HK-2 (cell line): ENCODE measurements around the gene COMMD7.
"Not testable (repeated sequence)": the region's sequence is repeated elsewhere in the genome, so short reads cannot be mapped to it uniquely, and the experiment has no call there.

Experiments
- DNase-seq: peaks from one replicate; pipeline ENCODE4 v3.0.0-alpha.2; 2018; ENCODE audit not compliant: unreplicated experiment

The COMMD7 gene

DNA sequence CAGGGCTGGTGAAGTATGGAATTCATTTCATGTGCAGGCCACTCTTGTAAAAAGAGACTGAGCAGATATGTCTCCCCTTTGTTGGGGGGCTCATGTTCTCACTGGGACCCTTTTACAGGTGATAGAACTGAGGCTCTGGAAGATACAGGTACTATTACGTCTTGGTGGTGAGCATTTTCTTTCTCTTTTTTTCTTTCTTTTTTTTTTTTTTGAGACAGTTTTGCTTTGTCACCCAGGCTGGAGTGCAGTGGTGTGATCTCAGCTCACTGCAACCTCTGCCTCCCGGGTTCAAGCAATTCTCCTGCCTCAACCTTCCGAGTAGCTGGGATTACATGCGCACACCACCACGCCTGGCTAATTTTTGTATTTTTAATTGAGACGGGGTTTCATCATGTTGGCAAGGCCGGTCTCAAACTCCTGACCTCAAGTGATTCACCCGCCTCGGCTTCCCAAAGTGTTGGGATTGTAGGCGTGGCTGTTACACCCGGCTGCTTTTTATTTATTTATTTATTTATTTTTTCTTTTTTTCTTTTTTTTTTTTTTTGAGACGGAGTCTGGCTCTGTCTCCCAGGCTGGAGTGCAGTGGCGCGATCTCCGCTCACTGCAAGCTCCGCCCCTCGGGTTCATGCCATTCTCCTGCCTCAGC lies 22.1 kb upstream of the COMMD7 start:
- peak; percentile 82 for DNase-seq

DNA sequence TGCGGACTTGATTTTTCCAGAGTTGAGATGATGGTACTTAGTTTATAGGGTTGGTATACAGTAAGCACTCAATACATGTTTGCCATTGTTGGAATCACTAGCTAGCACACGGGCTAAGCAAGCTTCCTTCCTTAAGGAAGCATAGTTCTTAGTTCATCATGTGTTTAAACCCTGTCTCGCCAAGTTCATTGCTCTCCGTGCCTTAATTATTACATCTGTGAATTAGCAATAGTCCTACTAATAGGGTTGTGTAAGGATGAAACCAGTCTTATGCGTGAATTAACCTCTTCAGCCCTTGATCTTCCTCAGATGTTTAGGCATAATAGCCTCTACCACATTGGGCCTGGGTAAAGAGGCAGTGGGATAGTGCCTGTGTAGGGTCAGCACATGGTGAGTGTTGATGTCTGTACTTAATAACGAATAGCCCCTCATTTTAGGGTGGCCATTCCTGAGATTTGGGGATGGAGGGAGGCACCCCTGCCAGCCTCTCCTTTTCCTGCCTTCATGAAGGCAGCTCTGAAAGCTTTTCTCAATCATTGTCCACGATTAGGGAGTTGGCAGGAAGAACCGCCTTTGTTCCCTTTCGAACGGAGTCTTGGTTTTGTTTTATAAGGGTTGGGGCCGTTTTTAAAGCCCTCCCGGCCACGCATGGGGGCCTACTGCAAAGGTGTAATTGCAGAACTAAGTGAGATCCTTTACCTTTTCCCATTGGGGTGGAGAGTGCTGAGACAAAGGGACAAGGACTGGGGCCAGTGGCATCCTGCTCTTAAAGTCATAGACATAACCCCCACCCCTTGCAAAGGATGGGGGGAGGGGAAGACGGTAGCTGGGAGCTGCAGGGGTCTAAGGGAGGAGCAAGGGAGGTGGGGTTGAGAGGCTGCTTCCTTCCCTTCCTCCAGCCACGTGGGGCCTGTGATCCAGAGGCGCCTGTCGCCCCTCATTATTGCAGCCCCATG lies 21.0 kb upstream of the COMMD7 start:
- DNase-seq = no peak

DNA sequence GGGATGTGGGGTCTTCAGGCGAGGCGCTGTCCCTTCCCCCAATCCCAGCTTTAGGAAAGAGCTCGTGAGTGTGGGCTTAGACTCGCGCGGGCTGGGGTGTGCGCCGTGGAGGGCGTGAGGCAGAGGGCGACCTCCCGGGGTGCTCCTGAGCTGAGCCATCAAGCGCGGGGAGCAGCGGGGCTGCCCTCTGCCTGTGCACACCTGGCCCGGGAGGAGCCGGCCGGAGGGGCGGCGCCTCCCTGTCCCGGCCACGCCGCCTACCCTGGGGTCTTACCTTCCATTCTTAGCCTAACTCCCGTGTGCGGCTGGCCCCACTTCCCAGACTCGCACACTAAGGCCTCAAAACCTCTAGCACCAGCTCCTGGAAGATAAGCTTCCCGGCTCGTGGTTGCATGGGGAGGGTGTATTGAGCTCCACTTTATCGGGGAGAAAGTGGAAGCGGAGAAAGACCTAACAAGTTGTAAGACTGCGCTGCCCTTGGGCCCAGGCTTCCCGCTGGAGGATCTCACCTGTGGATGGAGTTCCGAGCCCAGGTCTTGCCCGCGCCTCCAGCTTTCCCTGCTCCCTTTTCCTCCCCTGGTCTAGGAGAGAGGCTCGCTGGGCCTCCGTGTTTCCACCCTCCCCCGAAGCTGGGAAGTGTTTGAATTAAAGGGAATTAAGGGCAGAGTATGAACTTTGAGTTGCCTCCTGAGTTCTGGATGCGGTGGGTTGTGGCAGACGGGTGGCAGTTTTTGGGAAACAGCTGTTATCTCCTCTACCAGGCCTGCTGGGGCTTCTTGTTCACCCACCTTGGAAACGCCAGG lies 20.1 kb upstream of the COMMD7 start:
- peak; percentile 57 for DNase-seq

DNA sequence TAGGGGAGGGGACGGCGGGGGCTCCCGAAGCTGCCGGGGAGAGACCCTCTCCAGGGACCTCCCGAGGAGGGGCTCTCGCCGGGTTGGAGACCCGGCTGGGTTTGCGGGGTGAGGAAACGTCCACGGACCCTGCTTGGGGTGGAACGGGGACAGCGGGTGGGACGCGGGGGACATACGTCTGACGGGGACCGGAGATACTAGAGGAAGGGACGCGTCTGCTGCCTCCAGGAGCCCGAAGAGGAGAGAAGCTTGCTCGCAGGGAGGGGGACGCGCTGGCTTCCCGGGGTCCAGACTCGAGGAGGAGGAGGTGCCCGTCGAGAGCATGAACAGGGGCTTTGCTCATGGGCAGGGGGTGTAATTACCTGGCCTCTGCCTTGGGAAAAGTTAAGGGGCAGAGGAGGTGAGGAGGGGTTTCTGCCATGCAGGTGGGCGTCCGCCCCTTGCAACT lies 19.5 kb upstream of the COMMD7 start:
- peak; percentile 48 for DNase-seq

DNA sequence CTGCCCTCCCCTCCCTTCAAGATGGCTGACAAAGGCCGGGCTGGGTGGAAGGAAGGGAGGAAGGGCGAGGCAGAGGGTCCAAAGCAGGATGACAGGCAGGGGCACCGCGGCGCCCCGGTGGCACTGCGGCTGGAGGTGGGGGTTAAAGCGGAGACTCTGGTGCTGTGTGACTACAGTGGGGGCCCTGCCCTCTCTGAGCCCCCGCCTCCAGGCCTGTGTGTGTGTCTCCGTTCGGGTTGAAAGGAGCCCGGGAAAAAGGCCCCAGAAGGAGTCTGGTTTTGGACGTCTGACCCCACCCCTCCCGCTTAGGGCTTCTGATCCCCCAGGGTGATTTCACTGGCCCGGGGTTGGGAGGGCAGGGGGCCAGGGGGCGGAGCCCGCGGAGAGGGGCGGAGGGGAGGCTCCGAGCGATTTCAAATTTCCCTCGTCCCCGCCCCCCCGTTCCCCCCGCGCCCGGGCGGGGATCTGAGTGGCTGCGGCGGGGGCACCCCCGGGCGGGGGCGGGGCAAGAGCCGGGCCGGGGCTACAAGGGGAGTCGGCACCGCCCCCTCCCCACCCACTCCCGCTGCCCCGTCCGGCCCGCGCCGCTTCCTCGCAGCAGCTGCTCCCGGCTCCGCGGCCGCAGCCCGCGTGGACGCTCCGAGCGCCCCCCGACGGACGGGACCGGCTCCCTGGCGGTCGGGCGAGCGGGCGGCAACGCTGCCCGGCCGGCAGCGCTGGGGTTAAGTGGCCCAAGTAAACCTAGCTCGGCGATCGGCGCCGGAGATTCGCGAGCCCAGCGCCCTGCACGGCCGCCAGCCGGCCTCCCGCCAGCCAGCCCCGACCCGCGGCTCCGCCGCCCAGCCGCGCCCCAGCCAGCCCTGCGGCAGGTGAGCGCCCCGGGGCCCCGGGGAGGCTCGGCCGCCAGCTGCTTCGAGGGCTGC lies 18.8 kb upstream of the COMMD7 start, which contains the start of gene DNMT3B:
Gene DNMT3B, plus strand, starts transcription at position 555 of the 923 bp plus-strand sequence. CDS start 17,939 bp downstream, outside the sequence.
- DNase-seq = peak; percentile 89

GRCh38 chr20:32761417-32761830 lies 18.2 kb upstream of the COMMD7 start:
- DNase-seq = no peak

GRCh38 chr20:32756156-32756555 lies 12.9 kb upstream of the COMMD7 start:
- no peak for DNase-seq

GRCh38 chr20:32753731-32754130 lies 10.5 kb upstream of the COMMD7 start:
- peak; percentile 53 for DNase-seq

DNA sequence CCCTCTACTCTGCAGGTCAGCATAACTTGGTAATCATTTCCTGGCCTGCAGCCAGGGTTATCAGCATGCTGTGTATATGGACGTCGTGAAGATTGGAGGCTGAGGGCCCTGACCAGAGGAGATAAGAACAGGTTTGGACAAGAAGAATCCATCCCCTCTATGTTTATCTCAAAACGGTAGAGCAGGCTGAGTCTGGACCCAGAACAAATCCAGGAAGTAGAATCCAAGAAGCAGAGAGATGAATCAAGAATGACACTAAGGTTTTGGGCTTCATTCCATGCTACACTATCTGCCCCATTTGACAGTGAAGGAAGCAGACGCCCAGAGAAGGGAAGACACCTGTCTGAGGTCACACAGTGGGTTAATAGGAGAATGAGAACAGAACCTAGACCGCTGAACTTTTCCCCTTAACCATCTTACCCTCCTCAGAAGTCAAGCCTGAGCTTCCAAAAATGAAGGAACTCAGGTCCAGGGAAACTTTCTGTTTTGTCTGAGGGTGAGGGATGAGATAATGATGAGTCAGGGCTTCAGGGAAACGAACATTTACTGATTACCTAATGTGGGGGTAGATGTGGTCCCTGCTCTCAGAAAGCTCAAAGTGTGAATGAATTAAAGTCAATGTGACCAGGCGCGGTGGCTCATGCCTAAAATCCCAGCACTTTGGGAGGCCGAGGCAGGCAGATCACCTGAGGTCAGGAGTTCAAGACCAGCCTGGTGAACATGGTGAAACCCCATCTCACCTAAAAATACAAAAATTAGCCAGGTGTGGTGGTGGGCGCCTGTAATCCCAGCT lies 9.4 kb upstream of the COMMD7 start:
- DNase-seq = peak; percentile 62

GRCh38 chr20:32751702-32752457 lies 8.6 kb upstream of the COMMD7 start:
- DNase-seq = no peak

DNA sequence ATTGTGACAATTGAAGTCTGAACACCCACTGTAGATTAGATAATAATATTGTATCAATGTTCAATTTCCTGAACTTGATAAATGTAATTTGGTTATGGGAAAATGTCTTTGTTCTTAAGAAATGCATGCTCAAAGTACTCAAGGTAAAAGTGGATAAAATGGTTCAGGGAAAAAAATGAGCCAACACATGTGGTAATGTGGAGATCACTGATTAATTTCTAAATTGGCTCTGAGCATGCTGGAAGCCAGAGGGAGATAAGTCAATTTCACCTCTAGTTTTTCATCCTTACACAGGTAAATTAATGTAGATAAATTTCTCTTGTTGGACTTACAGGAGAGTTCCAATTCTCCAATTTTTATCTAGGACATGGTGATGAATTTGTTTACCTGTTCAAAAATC lies 8.0 kb upstream of the COMMD7 start:
- no peak for DNase-seq

DNA sequence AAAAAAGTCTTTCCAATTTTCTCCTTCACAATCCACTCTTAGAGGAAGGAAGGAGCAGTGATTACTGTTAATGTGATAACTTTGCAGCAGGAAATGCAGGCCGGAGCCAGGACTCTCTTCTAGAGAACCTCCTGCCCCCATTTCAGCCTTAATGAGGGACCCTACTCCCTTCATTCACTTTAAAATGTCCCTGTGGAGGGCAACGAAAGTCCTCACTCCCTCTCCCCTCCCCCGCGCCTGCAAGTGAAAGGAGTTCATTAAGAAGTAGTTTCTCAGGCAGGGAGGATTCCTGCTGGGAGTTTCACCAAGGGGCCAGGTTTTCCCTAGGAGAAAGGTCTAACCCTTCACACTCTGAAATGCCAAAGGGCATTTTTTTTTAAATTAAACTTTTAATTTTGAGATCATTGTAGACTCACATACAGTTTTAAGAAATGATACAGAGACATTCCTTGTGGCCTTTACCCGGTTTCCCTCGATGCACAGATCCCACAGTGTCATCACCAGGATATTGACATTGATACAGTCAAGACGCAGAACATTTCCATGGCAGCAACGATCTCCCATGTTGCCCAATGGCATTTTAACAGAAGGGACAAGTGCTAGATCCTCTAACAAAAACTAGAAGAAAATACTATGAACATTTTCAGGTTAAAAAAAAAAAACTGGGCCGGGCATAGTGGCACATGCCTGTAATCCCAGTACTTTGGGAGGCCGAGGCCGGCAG lies 6.8 kb upstream of the COMMD7 start:
- no peak for DNase-seq

DNA sequence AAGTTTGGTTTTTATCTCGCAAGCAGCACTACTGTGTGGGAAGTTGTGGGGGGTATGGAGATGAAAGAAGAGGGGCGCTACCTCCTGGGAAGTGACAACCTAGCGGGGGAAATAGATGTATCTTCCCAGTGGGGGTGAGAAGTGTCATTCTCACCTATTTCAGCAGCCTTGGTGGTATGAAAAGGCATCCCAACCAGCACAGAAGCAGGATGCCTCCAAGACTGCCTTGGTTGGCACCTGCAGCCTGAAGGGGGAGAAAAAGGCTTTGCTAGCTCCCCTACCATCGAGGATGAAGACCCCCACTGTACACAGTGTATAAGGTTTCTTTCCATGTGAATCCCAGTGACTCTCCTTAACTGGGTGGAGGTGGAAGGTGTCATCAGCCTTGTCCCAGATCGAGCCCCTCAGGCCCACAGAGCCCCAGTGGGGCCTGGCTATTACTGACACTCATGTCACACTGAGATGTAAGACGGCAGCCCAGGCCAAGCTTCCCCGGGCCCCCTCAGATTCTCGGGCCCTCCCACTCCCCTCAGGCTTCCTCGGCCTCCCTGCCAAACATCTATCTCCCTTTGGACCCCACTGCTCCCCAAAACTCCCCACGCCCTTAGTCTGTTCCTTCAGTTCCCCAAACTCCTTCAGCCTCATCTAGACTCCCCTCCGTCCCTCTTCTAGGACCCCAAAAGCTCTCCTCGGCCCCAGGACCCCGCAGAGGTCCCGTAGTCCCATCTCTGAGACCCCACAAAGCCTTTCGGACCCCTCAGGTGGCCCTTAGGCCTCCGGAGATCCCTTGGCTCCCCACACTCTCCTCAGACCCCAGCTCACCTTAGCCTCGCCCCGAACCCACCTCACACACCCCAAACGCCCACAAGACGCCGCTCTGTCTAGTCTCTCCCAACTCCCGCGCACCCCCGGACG lies 688 bp downstream of the COMMD7 start:
- no peak for DNase-seq

- DNase-seq = no peak
Observed at GRCh38 chr20:32741151-32741550, 2.1 kb downstream of the COMMD7 start.

- DNase-seq = peak; percentile 53
Observed at GRCh38 chr20:32737371-32738223, 5.7 kb downstream of the COMMD7 start.

- DNase-seq = no peak
Observed at GRCh38 chr20:32731882-32732266, 11.4 kb downstream of the COMMD7 start.

DNA sequence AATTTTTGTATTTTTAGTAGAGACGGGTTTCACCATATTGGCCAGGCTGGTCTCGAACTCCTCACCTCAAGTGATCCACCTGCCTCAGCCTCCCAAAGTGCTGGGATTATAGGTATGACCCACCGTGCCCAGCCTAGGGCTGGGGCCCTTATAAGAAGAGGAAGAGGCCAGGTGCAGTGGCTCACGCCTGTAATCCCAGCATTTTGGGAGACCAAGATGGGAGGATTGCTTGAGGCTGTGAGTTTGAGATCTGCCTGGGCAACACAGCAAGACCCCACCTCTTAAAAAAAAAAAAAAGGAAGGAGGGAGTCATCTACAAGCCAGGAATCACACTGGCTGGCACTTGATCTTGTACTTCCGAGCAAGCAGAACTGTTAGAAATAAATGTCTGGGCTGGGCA lies 13.9 kb downstream of the COMMD7 start:
- DNase-seq = not testable (repeated sequence)
